B cell (primary cell): ENCODE data around the gene TMEM131L. TPM values are rescaled to one million over a fixed set of nuclear protein-coding genes. Genes with fewer than 3 reads are reported as not detected.
A peak's percentile ranks its signal among the peaks of the same experiment; 100 is the strongest.

Experiments
- ATAC-seq: fragments of 200-7000 bp; cut with Tn5 transposase; one replicate; pipeline ENCODE4 v1.10.0; 2021; ENCODE audit warnings: low read depth, mild to moderate bottlenecking, moderate number of reproducible peaks, moderate library complexity
- CTCF ChIA-PET: fragments of 350-600 bp; sonication (Branson Sonifier 250); formaldehyde crosslinking; loops from one replicate; lab custom pipeline; 2021; ENCODE audit warnings: antibody characterized with exemption, inconsistent platforms; lab: Charles Lee
- POLR2A ChIA-PET: fragments of 350-600 bp; sonication (Branson Sonifier 250); formaldehyde crosslinking; loops from one replicate; lab custom pipeline; 2021; ENCODE audit warnings: antibody characterized with exemption; lab: Charles Lee
- DNase-seq: peaks from one replicate; pipeline ENCODE4 v3.0.0; 2013
- H2AFZ ChIP-seq: 2 replicates; pipeline ENCODE4 v1.6.1; 2012; ENCODE audit warnings: mild to moderate bottlenecking, low read depth, low read length; ENCODE audit not compliant: insufficient read depth, poor library complexity, severe bottlenecking
- H3K27ac ChIP-seq, 2 donors: 1 replicate in 1 of 2; 2 replicates in 1 of 2; pipeline ENCODE4 v1.5.1; 2012 to 2013; ENCODE audit warnings: low read length in 2 of 2, mild to moderate bottlenecking in 2 of 2, moderate library complexity in 1 of 2
- H3K27me3 ChIP-seq, 4 experiments: fragments of 200-600 bp in 1 of 4; sonication (generic) in 1 of 4; replicated peaks in 1 of 4; 1 replicate in 2 of 4; 2 replicates in 2 of 4; pipeline versions ENCODE4 v1.6.1 to v1.7.0; 2013 to 2016; ENCODE audit warnings: low read length in 3 of 4, mild to moderate bottlenecking in 2 of 4, mixed read lengths in 1 of 4, moderate library complexity in 1 of 4; ENCODE audit not compliant: insufficient read depth in 4 of 4, control insufficient read depth in 3 of 4; ENCODE audit errors: control extremely low read depth in 1 of 4
- H3K36me3 ChIP-seq, 2 experiments: replicated peaks in 1 of 2; 1 replicate in 1 of 2; 2 replicates in 1 of 2; pipeline versions ENCODE4 v1.6.1 to v1.7.1; 2013; ENCODE audit warnings: low read length in 1 of 2; ENCODE audit not compliant: insufficient read depth in 2 of 2, control insufficient read depth in 1 of 2; ENCODE audit errors: control extremely low read depth in 1 of 2, extremely low read depth in 1 of 2
- H3K4me1 ChIP-seq, 2 donors: fragments of 200-600 bp in 1 of 2; sonication (generic) in 1 of 2; 1 replicate in 1 of 2; 2 replicates in 1 of 2; pipeline versions ENCODE4 v1.5.1 to v1.6.1; 2013 to 2017; ENCODE audit warnings: low read length in 2 of 2; ENCODE audit not compliant: control insufficient read depth in 2 of 2, insufficient read depth in 2 of 2
- H3K4me2 ChIP-seq: replicated peaks from 2 replicates; pipeline ENCODE3; 2012; ENCODE audit warnings: mild to moderate bottlenecking, low read depth, low read length; ENCODE audit not compliant: poor library complexity, severe bottlenecking
- H3K4me3 ChIP-seq, 5 experiments: fragments of 200-600 bp in 1 of 5; sonication (generic) in 1 of 5; 1 replicate in 3 of 5; 2 replicates in 2 of 5; pipeline versions ENCODE4 v1.5.1 to v1.7.0; 2011 to 2016; ENCODE audit warnings: low read length in 4 of 5, mild to moderate bottlenecking in 4 of 5, low read depth in 2 of 5, control low read depth in 1 of 5, moderate library complexity in 1 of 5; ENCODE audit not compliant: insufficient read depth in 1 of 5; ENCODE audit errors: control extremely low read depth in 1 of 5, extremely low read depth in 1 of 5
- H3K79me2 ChIP-seq: fragments of 200-600 bp; sonication (generic); one replicate; pipeline ENCODE4 v1.6.0; 2016; ENCODE audit warnings: low read length; ENCODE audit not compliant: control insufficient read depth, insufficient read depth
- H3K9ac ChIP-seq: fragments of 200-600 bp; sonication (generic); 2 replicates; pipeline ENCODE4 v1.6.1; 2017; ENCODE audit warnings: mild to moderate bottlenecking, low read length, moderate library complexity
- H3K9me3 ChIP-seq, 3 donors: one replicate each; pipeline versions ENCODE4 v1.6.1 to v1.7.1; 2013; ENCODE audit warnings: low read length in 2 of 3; ENCODE audit not compliant: control insufficient read depth in 2 of 3, insufficient read depth in 1 of 3; ENCODE audit errors: control extremely low read depth in 1 of 3
- H4K20me1 ChIP-seq: 2 replicates; pipeline ENCODE4 v1.6.0; 2012; ENCODE audit warnings: mild to moderate bottlenecking, low read length; ENCODE audit not compliant: insufficient read depth, control insufficient read depth, poor library complexity, severe bottlenecking
- H3K27ac Mint-ChIP-seq: one replicate; pipeline ENCODE4 v1.8.0; 2021; ENCODE audit warnings: mixed read lengths
- H3K27me3 Mint-ChIP-seq: one replicate; pipeline ENCODE4 v1.8.0; 2021; ENCODE audit warnings: mixed read lengths
- H3K4me1 Mint-ChIP-seq: one replicate; pipeline ENCODE4 v1.8.0; 2021; ENCODE audit warnings: mixed read lengths
- H3K4me3 Mint-ChIP-seq: one replicate; pipeline ENCODE4 v1.8.0; 2021; ENCODE audit warnings: mixed read lengths
- H3K9me3 Mint-ChIP-seq: one replicate; pipeline ENCODE4 v1.8.0; 2022; ENCODE audit warnings: mixed read lengths; ENCODE audit not compliant: insufficient read depth
- EZH2 ChIP-seq: IDR thresholded peaks from 2 replicates; pipeline ENCODE4 v1.6.1; 2012; ENCODE audit warnings: borderline replicate concordance, low read depth, mild to moderate bottlenecking, moderate library complexity, low read length; ENCODE audit not compliant: insufficient read depth, poor library complexity, severe bottlenecking
- WGBS: methylation state at CpG from one replicate; pipeline ENCODE4 v1.1.5; 2013; ENCODE audit warnings: missing lambda C conversion rate; ENCODE audit not compliant: insufficient coverage; 5-methylcytosine and 5-hydroxymethylcytosine counted together
- intact Hi-C: fragments of 100-400 bp; cut with micrococcal nuclease; formaldehyde crosslinking; loops from one replicate; pipeline ENCODE4 v1.10.0; 2022
- polyA plus RNA-seq: library from polyadenylated mRNA; depleted of rRNA; stranded (reverse); fragments of >200 nt; gene quantifications from 2 replicates; pipeline ENCODE4 v1.2.3, GENCODE V29; 2012
- total RNA-seq, 2 donors: library from RNA; stranded (reverse); fragments of 120-200 nt in 1 of 2; gene quantifications; 1 replicate in 1 of 2; 2 replicates in 1 of 2; pipeline versions ENCODE4 v1.2.3 to v1.2.4, GENCODE V29; 2013 to 2022
- TF ChIP-seq, protein P1 (sequence below): fragments of 200-600 bp; IDR thresholded peaks from one replicate; pipeline ENCODE4 v1.8.0; 2022; ENCODE audit warnings: antibody characterized with exemption, mild to moderate bottlenecking

Gene TMEM131L
- total and polyA plus RNA-seq, 2 donors (not counting 1 experiment from before 2014, with no cell fraction given): 56.4 to 120 TPM

DNA sequence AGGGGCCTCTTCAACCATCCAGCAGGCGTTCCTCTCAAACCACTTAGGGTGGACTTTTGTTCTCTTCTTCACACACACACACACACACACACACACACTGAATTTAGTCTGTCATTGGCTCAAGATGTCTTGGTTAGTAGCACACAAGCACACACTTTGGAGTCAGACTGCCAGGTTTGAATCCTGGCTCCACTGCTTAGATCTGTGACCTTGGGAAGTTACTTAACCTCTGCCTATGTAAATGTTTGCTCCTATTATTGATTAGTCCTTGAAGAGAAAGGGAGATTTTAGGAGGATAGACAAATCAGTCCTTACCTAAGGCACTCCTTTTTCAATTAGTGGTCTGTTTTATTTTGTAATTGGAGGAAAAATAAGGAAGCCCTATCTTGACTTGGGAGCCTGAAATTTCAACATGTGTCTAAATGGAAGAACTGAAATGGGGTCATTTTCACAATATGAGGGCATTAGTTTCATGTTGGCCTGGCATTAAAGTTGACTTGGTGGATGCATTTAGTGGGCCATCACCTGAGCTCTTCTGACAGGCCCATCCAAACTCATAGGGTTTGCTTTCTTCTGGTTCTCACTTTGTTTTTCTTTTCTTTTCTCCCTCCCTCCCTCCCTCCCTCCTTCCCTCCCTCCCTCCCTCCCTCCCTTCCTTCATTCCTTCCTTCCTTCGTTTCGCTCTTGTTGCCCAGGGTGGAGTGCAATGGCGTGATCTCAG, 13.3 kb upstream of the TMEM131L start:
- DNase-seq: no peak
- Histone ChIP-seq H3K36me3 (no peaks in the 10 kb centered on the region), H3K4me3 (no peak overlapping the region), H3K79me2 (no peaks in the 10 kb centered on the region), H3K9ac (no peak overlapping the region), H3K27ac (no peak overlapping the region), H3K4me2 (no peak overlapping the region), H3K9me3 (peaks cover 0 to 3% (median 2%) of the 10 kb centered on the region in 3 donors), H4K20me1 (no peaks in the 10 kb centered on the region), H3K27me3 (no peaks in the 10 kb centered on the region), H3K4me1 (peaks cover 15 to 20% of the 10 kb centered on the region in 2 donors), H2AFZ (no peak overlapping the region)
- Mint-ChIP-seq H3K27ac (peak overlapping the region; percentile 37), H3K4me1 (peaks cover 26% of the 10 kb centered on the region), H3K9me3 (no peaks in the 10 kb centered on the region), H3K4me3 (no peak overlapping the region), H3K27me3 (no peaks in the 10 kb centered on the region)
- intact Hi-C loops: no loop called here
- ChIA-PET CTCF (interaction anchor here (1.5 kb wide), 1 partner anchor 13 kb away, joined by 6 read pairs; the partner anchor contains the start of gene TMEM131L), POLR2A (no interaction called here)
- TF ChIP-seq EZH2: no peak
- WGBS: no CpG with 5 or more reads among the region's 4 CpGs
- no peak for ATAC-seq

DNA sequence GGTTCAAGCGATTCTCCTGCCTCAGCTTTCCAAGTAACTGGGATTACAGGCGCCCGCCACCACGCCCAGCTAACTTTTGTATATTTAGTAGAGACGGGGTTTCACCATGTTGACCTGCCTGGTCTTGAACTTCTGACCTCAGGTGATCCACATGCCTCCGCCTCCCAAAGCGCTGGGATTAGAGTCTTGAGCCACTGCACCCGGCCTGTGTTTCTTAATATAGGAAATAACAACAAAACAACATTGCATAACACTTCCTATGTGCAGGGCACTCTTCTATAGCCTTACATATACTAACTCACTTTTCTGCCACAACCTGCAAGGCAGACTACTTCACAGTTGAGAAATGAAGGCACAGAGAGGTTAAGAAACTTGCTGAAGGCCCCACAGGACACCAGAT, 12.8 kb upstream of the TMEM131L start:
- H2AFZ ChIP-seq: no peak overlapping the region
- H3K4me1 ChIP-seq: peaks cover 15 to 20% of the 10 kb centered on the region in 2 donors
- no peak overlapping the region for H3K4me3 Mint-ChIP-seq
- CTCF ChIA-PET: no interaction called here
- no peaks in the 10 kb centered on the region for H3K27me3 ChIP-seq
- H3K4me1 Mint-ChIP-seq: peaks cover 21% of the 10 kb centered on the region
- H3K36me3 ChIP-seq: no peaks in the 10 kb centered on the region
- intact Hi-C loops: no loop called here
- WGBS: 98% methylated on average over 5 of the region's 8 CpGs
- no peaks in the 10 kb centered on the region for H3K79me2 ChIP-seq
- ATAC-seq (no peak), DNase-seq (no peak)
- TF ChIP-seq EZH2: no peak
- TF ChIP-seq, protein P1, sequence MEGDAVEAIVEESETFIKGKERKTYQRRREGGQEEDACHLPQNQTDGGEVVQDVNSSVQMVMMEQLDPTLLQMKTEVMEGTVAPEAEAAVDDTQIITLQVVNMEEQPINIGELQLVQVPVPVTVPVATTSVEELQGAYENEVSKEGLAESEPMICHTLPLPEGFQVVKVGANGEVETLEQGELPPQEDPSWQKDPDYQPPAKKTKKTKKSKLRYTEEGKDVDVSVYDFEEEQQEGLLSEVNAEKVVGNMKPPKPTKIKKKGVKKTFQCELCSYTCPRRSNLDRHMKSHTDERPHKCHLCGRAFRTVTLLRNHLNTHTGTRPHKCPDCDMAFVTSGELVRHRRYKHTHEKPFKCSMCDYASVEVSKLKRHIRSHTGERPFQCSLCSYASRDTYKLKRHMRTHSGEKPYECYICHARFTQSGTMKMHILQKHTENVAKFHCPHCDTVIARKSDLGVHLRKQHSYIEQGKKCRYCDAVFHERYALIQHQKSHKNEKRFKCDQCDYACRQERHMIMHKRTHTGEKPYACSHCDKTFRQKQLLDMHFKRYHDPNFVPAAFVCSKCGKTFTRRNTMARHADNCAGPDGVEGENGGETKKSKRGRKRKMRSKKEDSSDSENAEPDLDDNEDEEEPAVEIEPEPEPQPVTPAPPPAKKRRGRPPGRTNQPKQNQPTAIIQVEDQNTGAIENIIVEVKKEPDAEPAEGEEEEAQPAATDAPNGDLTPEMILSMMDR: no peak
- no peaks in the 10 kb centered on the region for H3K9me3 Mint-ChIP-seq
- no peak overlapping the region for H3K27ac Mint-ChIP-seq
- no peaks in the 10 kb centered on the region for H4K20me1 ChIP-seq
- no peak overlapping the region for H3K4me3 ChIP-seq
- H3K27ac ChIP-seq: no peak overlapping the region
- H3K9ac ChIP-seq: no peak overlapping the region
- H3K9me3 ChIP-seq: peaks cover 0 to 3% (median 2%) of the 10 kb centered on the region in 3 donors
- POLR2A ChIA-PET: no interaction called here
- H3K27me3 Mint-ChIP-seq: no peaks in the 10 kb centered on the region
- H3K4me2 ChIP-seq: no peak overlapping the region
